ENCODE measurements around the gene RNF39.
A peak's percentile ranks its signal among the peaks of the same experiment; 100 is the strongest.

Gene RNF39

GRCh38 chr6:30074331-30075093 lies 1.1 kb downstream of the RNF39 start:
- FAIRE-seq (no peak), DNase-seq (ENCODE audit: insufficient read length, low spot score) (no peak)

GRCh38 chr6:30073489-30074235 lies 1.9 kb downstream of the RNF39 start:
- TF ChIP-seq TAF1 (IDR thresholded peaks at IDR 0.05; ENCODE audit: low read depth, low read length) (no peak), PAX5 (IDR thresholded peaks at IDR 0.05; ENCODE audit: insufficient read depth, low read length, severe bottlenecking) (no peak), POLR2A (IDR thresholded peaks at IDR 0.05; ENCODE audit: low read depth, low read length) (no peak), POLR2AphosphoS5 (IDR thresholded peaks at IDR 0.05; ENCODE audit: low read depth, low read length) (no peak), SPI1 (IDR thresholded peaks at IDR 0.05; ENCODE audit: low read depth, low read length) (no peak), POU2F2 (IDR thresholded peaks at IDR 0.05; ENCODE audit: low read depth, low read length) (no peak)
- no peak for DNase-seq (ENCODE audit: insufficient read length, low spot score)
- FAIRE-seq = no peak

More at GRCh38 chr6:30074331-30075093, 1.1 kb downstream of the RNF39 start:
- TF ChIP-seq TAF1 (IDR thresholded peaks at IDR 0.05; ENCODE audit: low read depth, low read length) = no peak
- no peak for TF ChIP-seq POLR2AphosphoS5 (IDR thresholded peaks at IDR 0.05; ENCODE audit: low read depth, low read length)
- no peak for TF ChIP-seq SPI1 (IDR thresholded peaks at IDR 0.05; ENCODE audit: low read depth, low read length)
- TF ChIP-seq PAX5 (IDR thresholded peaks at IDR 0.05; ENCODE audit: insufficient read depth, low read length, severe bottlenecking) = no peak
- TF ChIP-seq POLR2A (IDR thresholded peaks at IDR 0.05; ENCODE audit: low read depth, low read length) = no peak
- TF ChIP-seq POU2F2 (IDR thresholded peaks at IDR 0.05; ENCODE audit: low read depth, low read length) = no peak

GRCh38 chr6:30071858-30072257 lies 3.7 kb downstream of the RNF39 start:
- DNase-seq (ENCODE audit: insufficient read length, low spot score) (no peak), FAIRE-seq (no peak)
- TF ChIP-seq SPI1 (IDR thresholded peaks at IDR 0.05; ENCODE audit: low read depth, low read length) = no peak
- no peak for TF ChIP-seq TAF1 (IDR thresholded peaks at IDR 0.05; ENCODE audit: low read depth, low read length)

- TF ChIP-seq TAF1 (IDR thresholded peaks at IDR 0.05; ENCODE audit: low read depth, low read length) (no peak), PAX5 (IDR thresholded peaks at IDR 0.05; ENCODE audit: insufficient read depth, low read length, severe bottlenecking) (no peak), POLR2AphosphoS5 (IDR thresholded peaks at IDR 0.05; ENCODE audit: low read depth, low read length) (no peak), SPI1 (IDR thresholded peaks at IDR 0.05; ENCODE audit: low read depth, low read length) (no peak), POU2F2 (IDR thresholded peaks at IDR 0.05; ENCODE audit: low read depth, low read length) (no peak), POLR2A (IDR thresholded peaks at IDR 0.05; ENCODE audit: low read depth, low read length) (no peak)
- FAIRE-seq = peak; percentile 20
- no peak for DNase-seq (ENCODE audit: insufficient read length, low spot score)
These were observed 4.3 kb downstream of the RNF39 start for GRCh38 chr6:30071081-30071818.

GRCh38 chr6:30067460-30068139 lies 8.0 kb downstream of the RNF39 start:
- no peak for FAIRE-seq
- peak; percentile 48 for DNase-seq (ENCODE audit: insufficient read length, low spot score)
- TF ChIP-seq POLR2A (IDR thresholded peaks at IDR 0.05; ENCODE audit: low read depth, low read length) (no peak), TAF1 (IDR thresholded peaks at IDR 0.05; ENCODE audit: low read depth, low read length) (no peak), PAX5 (IDR thresholded peaks at IDR 0.05; ENCODE audit: insufficient read depth, low read length, severe bottlenecking) (no peak), POU2F2 (IDR thresholded peaks at IDR 0.05; ENCODE audit: low read depth, low read length) (no peak), SPI1 (IDR thresholded peaks at IDR 0.05; ENCODE audit: low read depth, low read length) (no peak), POLR2AphosphoS5 (IDR thresholded peaks at IDR 0.05; ENCODE audit: low read depth, low read length) (no peak)

- TF ChIP-seq POLR2A (IDR thresholded peaks at IDR 0.05; ENCODE audit: low read depth, low read length) (peak; percentile 90), PAX5 (IDR thresholded peaks at IDR 0.05; ENCODE audit: insufficient read depth, low read length, severe bottlenecking) (no peak), POLR2AphosphoS5 (IDR thresholded peaks at IDR 0.05; ENCODE audit: low read depth, low read length) (peak; percentile 82), TAF1 (IDR thresholded peaks at IDR 0.05; ENCODE audit: low read depth, low read length) (peak; percentile 78), POU2F2 (IDR thresholded peaks at IDR 0.05; ENCODE audit: low read depth, low read length) (peak; percentile 56), SPI1 (IDR thresholded peaks at IDR 0.05; ENCODE audit: low read depth, low read length) (peak; percentile 88)
- peak; percentile 100 for FAIRE-seq
- peak; percentile 83 for DNase-seq (ENCODE audit: insufficient read length, low spot score)
These were observed 8.8 kb downstream of the RNF39 start, which contains the start of gene PPP1R11 for GRCh38 chr6:30066577-30067459. TSS of gene PPP1R11 (plus strand) at chr6:30067198. CDS start at chr6:30067411, 213 bp downstream.

GRCh38 chr6:30066082-30066481 lies 9.5 kb downstream of the RNF39 start:
- TF ChIP-seq PAX5 (IDR thresholded peaks at IDR 0.05; ENCODE audit: insufficient read depth, low read length, severe bottlenecking) (no peak), TAF1 (IDR thresholded peaks at IDR 0.05; ENCODE audit: low read depth, low read length) (no peak), POU2F2 (IDR thresholded peaks at IDR 0.05; ENCODE audit: low read depth, low read length) (no peak), POLR2AphosphoS5 (IDR thresholded peaks at IDR 0.05; ENCODE audit: low read depth, low read length) (no peak), POLR2A (IDR thresholded peaks at IDR 0.05; ENCODE audit: low read depth, low read length) (no peak), SPI1 (IDR thresholded peaks at IDR 0.05; ENCODE audit: low read depth, low read length) (no peak)
- FAIRE-seq (no peak), DNase-seq (ENCODE audit: insufficient read length, low spot score) (no peak)

GRCh38 chr6:30063315-30063714 lies 12.3 kb downstream of the RNF39 start:
- DNase-seq (ENCODE audit: insufficient read length, low spot score) = no peak
- TF ChIP-seq TAF1 (IDR thresholded peaks at IDR 0.05; ENCODE audit: low read depth, low read length) (no peak), SPI1 (IDR thresholded peaks at IDR 0.05; ENCODE audit: low read depth, low read length) (no peak), POU2F2 (IDR thresholded peaks at IDR 0.05; ENCODE audit: low read depth, low read length) (no peak), POLR2AphosphoS5 (IDR thresholded peaks at IDR 0.05; ENCODE audit: low read depth, low read length) (no peak), POLR2A (IDR thresholded peaks at IDR 0.05; ENCODE audit: low read depth, low read length) (no peak)
- no peak for FAIRE-seq
